ENCODE results near the gene ZC3H13. TPM values are rescaled to one million over a fixed set of nuclear protein-coding genes. Genes with fewer than 3 reads are reported as not detected.

Gene ZC3H13
- total RNA-seq, 1 donor from 2014 or later: 44.3 TPM

DNA sequence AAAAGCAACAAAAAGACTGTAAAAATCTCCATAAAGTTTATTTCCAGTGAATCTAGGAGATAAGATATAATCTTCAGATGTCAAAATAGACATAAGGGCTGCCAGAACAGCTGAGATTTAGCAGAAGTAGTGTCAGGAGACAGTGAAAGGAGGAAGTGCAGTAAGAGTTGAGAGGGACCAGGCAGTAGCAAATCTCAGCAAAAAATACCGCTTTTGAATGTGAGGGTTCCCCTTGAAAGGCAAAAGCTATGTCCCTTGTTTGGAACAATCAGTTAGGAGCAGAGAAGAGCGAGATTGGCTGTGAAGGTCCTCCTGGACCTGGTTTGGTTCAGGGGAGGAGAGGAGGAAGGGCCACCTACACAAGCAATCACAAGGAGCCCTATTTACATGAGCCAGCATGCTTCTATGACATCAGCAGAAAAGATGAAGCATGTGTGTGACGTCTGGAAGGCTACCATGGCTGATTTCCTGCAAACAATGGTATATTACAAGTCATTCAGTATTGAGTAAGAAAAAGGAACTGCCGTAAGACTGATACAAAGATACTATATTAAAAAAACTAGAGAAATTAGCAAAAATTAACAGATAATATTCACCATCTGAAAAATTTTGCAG lies 102.1 kb downstream of the ZC3H13 start:
- TF ChIP-seq, protein P1, sequence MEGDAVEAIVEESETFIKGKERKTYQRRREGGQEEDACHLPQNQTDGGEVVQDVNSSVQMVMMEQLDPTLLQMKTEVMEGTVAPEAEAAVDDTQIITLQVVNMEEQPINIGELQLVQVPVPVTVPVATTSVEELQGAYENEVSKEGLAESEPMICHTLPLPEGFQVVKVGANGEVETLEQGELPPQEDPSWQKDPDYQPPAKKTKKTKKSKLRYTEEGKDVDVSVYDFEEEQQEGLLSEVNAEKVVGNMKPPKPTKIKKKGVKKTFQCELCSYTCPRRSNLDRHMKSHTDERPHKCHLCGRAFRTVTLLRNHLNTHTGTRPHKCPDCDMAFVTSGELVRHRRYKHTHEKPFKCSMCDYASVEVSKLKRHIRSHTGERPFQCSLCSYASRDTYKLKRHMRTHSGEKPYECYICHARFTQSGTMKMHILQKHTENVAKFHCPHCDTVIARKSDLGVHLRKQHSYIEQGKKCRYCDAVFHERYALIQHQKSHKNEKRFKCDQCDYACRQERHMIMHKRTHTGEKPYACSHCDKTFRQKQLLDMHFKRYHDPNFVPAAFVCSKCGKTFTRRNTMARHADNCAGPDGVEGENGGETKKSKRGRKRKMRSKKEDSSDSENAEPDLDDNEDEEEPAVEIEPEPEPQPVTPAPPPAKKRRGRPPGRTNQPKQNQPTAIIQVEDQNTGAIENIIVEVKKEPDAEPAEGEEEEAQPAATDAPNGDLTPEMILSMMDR (IDR thresholded peaks at IDR 0.05): no peak
- DNase-seq (ENCODE audit: extremely low spot score, unreplicated experiment): no peak
- peaks cover 22% of the 10 kb centered on the region for H3K36me3 Mint-ChIP-seq (ENCODE audit: unreplicated experiment)
- no peak overlapping the region for H3K4me3 Mint-ChIP-seq (ENCODE audit: unreplicated experiment)
- no peaks in the 10 kb centered on the region for H3K27me3 Mint-ChIP-seq (ENCODE audit: unreplicated experiment)
- no peak overlapping the region for H3K27ac Mint-ChIP-seq (ENCODE audit: unreplicated experiment)
- peaks cover 8% of the 10 kb centered on the region for H3K4me1 Mint-ChIP-seq (ENCODE audit: unreplicated experiment)
- no peaks in the 10 kb centered on the region for H3K9me3 Mint-ChIP-seq (ENCODE audit: unreplicated experiment)

DNA sequence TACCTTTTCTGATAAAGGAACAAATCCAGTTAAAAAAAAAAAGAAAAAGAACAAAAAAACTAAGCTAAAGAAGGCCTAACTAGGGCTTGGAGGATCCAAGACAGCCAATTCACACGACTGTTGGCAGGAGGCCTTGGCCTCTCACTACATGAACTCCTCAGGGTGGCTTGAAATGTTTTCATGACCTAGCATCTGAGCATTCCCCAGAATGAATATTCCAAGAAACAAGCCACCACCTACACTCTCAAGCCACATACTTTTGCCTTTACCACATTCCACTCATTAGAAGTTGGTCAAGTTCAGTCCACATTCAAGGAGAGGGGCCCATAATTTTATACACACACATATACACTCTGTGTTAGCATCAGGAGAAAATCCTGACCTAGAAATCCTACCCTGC lies 103.4 kb downstream of the ZC3H13 start:
- no peaks in the 10 kb centered on the region for H3K27me3 Mint-ChIP-seq (ENCODE audit: unreplicated experiment)
- peaks cover 8% of the 10 kb centered on the region for H3K4me1 Mint-ChIP-seq (ENCODE audit: unreplicated experiment)
- no peaks in the 10 kb centered on the region for H3K9me3 Mint-ChIP-seq (ENCODE audit: unreplicated experiment)
- peaks cover 18% of the 10 kb centered on the region for H3K36me3 Mint-ChIP-seq (ENCODE audit: unreplicated experiment)
- DNase-seq (ENCODE audit: extremely low spot score, unreplicated experiment): no peak
- TF ChIP-seq, protein P1 (IDR thresholded peaks at IDR 0.05): no peak
- no peak overlapping the region for H3K27ac Mint-ChIP-seq (ENCODE audit: unreplicated experiment)
- no peak overlapping the region for H3K4me3 Mint-ChIP-seq (ENCODE audit: unreplicated experiment)

DNA sequence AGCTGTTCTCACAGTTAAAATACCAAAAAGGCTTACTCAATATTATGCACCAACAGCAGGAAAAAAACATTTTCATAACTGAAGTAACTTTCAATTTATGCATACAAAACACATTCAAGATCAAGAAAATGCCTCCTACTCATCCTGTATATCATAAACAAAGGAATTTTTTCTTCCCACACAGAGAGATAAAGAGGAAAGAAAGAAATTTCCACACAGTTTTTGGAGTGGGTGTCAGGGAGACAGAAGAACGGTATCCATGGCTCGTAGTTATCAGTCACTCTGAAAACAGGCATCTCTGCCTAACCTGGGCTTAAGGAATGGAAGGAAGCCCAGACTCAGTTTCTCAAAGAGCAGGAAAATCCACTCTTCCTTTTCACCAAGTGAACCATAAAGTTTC lies 108.6 kb downstream of the ZC3H13 start:
- Mint-ChIP-seq H3K27ac (ENCODE audit: unreplicated experiment) (no peak overlapping the region), H3K27me3 (ENCODE audit: unreplicated experiment) (peaks cover 14% of the 10 kb centered on the region), H3K4me1 (ENCODE audit: unreplicated experiment) (peaks cover 3% of the 10 kb centered on the region), H3K36me3 (ENCODE audit: unreplicated experiment) (no peaks in the 10 kb centered on the region), H3K4me3 (ENCODE audit: unreplicated experiment) (no peak overlapping the region), H3K9me3 (ENCODE audit: unreplicated experiment) (no peaks in the 10 kb centered on the region)
- DNase-seq (ENCODE audit: extremely low spot score, unreplicated experiment): no peak
- TF ChIP-seq, protein P1 (IDR thresholded peaks at IDR 0.05): no peak

DNA sequence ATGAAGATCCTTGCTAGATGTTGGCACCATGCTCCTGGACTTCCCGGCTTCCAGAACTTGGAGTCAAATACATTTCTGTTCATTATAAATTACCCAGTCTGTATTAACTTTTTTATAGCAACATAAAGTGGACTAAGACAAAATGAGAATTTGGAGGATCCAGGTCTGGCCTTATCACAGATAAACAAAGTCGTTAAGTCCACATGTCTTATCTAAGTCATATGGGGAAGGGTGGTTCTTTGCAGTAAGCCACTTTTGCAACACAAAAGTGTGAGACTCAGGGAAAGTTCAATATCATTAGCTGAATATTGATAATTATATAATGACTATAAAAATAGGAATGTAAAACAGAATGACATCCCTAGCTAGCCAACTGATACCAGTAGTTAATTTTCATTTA lies 109.4 kb downstream of the ZC3H13 start:
- no peaks in the 10 kb centered on the region for H3K4me1 Mint-ChIP-seq (ENCODE audit: unreplicated experiment)

DNA sequence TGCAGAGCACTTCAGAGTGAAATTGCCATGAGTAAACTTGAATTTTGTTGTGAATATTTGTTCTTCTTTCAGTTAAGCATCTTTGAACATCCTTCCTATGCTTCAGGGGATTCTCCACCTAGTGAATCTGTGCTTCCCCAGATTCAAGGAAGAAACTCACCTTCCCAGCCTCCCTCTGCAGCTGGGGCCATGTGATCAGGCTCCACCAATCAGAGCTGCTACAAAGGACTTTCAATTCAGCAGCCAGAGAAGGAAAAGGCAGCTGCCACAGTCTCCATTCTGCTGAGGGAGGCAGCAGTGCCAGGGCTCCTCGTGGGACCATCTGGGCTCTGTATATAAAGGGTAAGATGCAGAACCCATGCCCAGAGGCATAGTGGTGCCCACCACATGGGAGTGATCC lies 111.3 kb downstream of the ZC3H13 start:
- no peak for DNase-seq (ENCODE audit: extremely low spot score, unreplicated experiment)
- TF ChIP-seq, protein P1 (IDR thresholded peaks at IDR 0.05): no peak
- H3K36me3 Mint-ChIP-seq (ENCODE audit: unreplicated experiment): no peaks in the 10 kb centered on the region
- H3K4me1 Mint-ChIP-seq (ENCODE audit: unreplicated experiment): no peaks in the 10 kb centered on the region
- H3K9me3 Mint-ChIP-seq (ENCODE audit: unreplicated experiment): no peaks in the 10 kb centered on the region
- H3K4me3 Mint-ChIP-seq (ENCODE audit: unreplicated experiment): no peak overlapping the region
- H3K27ac Mint-ChIP-seq (ENCODE audit: unreplicated experiment): no peak overlapping the region
- peaks cover 25% of the 10 kb centered on the region for H3K27me3 Mint-ChIP-seq (ENCODE audit: unreplicated experiment)

More for the DNA sequence above, 109.4 kb downstream of the ZC3H13 start:
- no peaks in the 10 kb centered on the region for H3K36me3 Mint-ChIP-seq (ENCODE audit: unreplicated experiment)
- no peaks in the 10 kb centered on the region for H3K9me3 Mint-ChIP-seq (ENCODE audit: unreplicated experiment)
- peaks cover 14% of the 10 kb centered on the region for H3K27me3 Mint-ChIP-seq (ENCODE audit: unreplicated experiment)
- no peak overlapping the region for H3K27ac Mint-ChIP-seq (ENCODE audit: unreplicated experiment)
- no peak overlapping the region for H3K4me3 Mint-ChIP-seq (ENCODE audit: unreplicated experiment)
- TF ChIP-seq, protein P1 (IDR thresholded peaks at IDR 0.05): no peak
- DNase-seq (ENCODE audit: extremely low spot score, unreplicated experiment): no peak
